Caco-2 (cell line): Measurements from ENCODE around the gene GAPDHS. TPM values are rescaled to one million over a fixed set of nuclear protein-coding genes. Genes with fewer than 3 reads are reported as not detected.

Experiments
- BruUV-seq: library from RNA; stranded (reverse); fragments of 400-500 nt; replicated peaks from 2 replicates; lab custom pipeline; 2021; lab: Mats Ljungman, UMichigan
- CTCF ChIA-PET: fragments of 300-600 bp; sonication (Branson Sonifier 250); formaldehyde crosslinking; loops from one replicate; lab custom pipeline; 2022; ENCODE audit warnings: antibody characterized with exemption; lab: Charles Lee
- POLR2A ChIA-PET: fragments of 300-600 bp; sonication (Branson Sonifier 250); formaldehyde crosslinking; loops from one replicate; lab custom pipeline; 2022; ENCODE audit warnings: antibody characterized with exemption; lab: Charles Lee
- DNase-seq, 2 experiments: peaks; one replicate each; pipeline versions ENCODE4 v3.0.0 to v3.0.0-alpha.2; 2020 to 2022
- H3K27me3 ChIP-seq: replicated peaks from 2 replicates; pipeline ENCODE4 v1.6.0; 2011; ENCODE audit warnings: low read length; ENCODE audit not compliant: control insufficient read depth, insufficient read depth
- H3K36me3 ChIP-seq: 2 replicates; pipeline ENCODE4 v1.5.1; 2011; ENCODE audit warnings: low read length; ENCODE audit not compliant: control insufficient read depth, insufficient read depth
- H3K4me1 ChIP-seq: fragments of 250-450 bp; sonication (Bioruptor Pico); 2 replicates; pipeline ENCODE4 v1.5.1; 2020; ENCODE audit warnings: mild to moderate bottlenecking
- H3K4me3 ChIP-seq: 2 replicates; pipeline ENCODE4 v1.5.1; 2011; ENCODE audit warnings: low read depth, mild to moderate bottlenecking, control low read depth, low read length
- H3K9me3 ChIP-seq: fragments of 250-450 bp; sonication (Bioruptor Pico); 2 replicates; pipeline ENCODE4 v1.5.1; 2020; ENCODE audit warnings: mild to moderate bottlenecking, moderate library complexity
- H3K27ac Mint-ChIP-seq: one replicate; pipeline ENCODE4 v1.8.0; 2022; ENCODE audit warnings: mixed read lengths; ENCODE audit not compliant: unreplicated experiment
- H3K27me3 Mint-ChIP-seq: one replicate; pipeline ENCODE4 v1.8.0; 2022; ENCODE audit warnings: mixed read lengths; ENCODE audit not compliant: insufficient read depth, unreplicated experiment
- H3K36me3 Mint-ChIP-seq: one replicate; pipeline ENCODE4 v1.8.0; 2022; ENCODE audit warnings: mild to moderate bottlenecking, mixed read lengths; ENCODE audit not compliant: insufficient read depth, unreplicated experiment
- H3K4me1 Mint-ChIP-seq: one replicate; pipeline ENCODE4 v1.8.0; 2022; ENCODE audit warnings: low read depth, mixed read lengths; ENCODE audit not compliant: unreplicated experiment
- H3K4me3 Mint-ChIP-seq: one replicate; pipeline ENCODE4 v1.8.0; 2022; ENCODE audit warnings: mild to moderate bottlenecking, moderate library complexity, mixed read lengths; ENCODE audit not compliant: unreplicated experiment
- H3K9me3 Mint-ChIP-seq: one replicate; pipeline ENCODE4 v1.8.0; 2022; ENCODE audit warnings: mixed read lengths; ENCODE audit not compliant: unreplicated experiment
- intact Hi-C: fragments of 100-400 bp; cut with micrococcal nuclease; formaldehyde crosslinking; loops from one replicate; pipeline ENCODE4 v1.10.0; 2022; ENCODE audit not compliant: unreplicated experiment
- total RNA-seq: library from RNA; stranded (reverse); gene quantifications from 2 replicates; pipeline ENCODE4 v1.2.3, GENCODE V29; 2022
- TF ChIP-seq, protein P1 (sequence below), 2 experiments: fragments of 200-600 bp in 1 of 2; IDR thresholded peaks; 1 replicate in 1 of 2; 2 replicates in 1 of 2; pipeline versions ENCODE4 v1.5.1 to v1.8.0; 2011 to 2022; ENCODE audit warnings: antibody characterized with exemption in 1 of 2, control low read depth in 1 of 2, inconsistent platforms in 1 of 2, low read depth in 1 of 2, low read length in 1 of 2, mild to moderate bottlenecking in 1 of 2, moderate library complexity in 1 of 2; ENCODE audit not compliant: insufficient read depth in 1 of 2, severe bottlenecking in 1 of 2, unreplicated experiment in 1 of 2

Gene GAPDHS
- total RNA-seq, 1 experiment from 2014 or later, result not detected

DNA sequence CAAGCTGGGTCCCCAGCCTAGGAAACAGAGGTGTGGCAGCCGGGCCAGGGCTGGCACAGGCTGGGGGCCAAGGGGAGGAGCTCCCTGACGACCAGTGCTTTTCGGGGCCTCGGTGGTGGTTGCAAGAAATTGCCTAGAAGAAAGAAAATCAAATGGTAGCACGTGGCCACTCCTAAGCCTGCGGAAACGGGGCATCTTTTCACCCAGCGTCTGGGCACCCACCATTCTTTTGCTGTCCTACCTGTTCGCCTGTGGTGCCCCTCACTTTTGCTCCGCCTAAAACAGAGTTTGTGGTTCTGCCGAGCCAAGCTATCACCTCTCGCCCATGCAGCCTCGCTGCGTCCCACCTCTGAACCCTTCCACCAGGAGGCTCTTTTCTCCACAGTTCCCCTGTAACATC lies 35.9 kb upstream of the GAPDHS start:
- Mint-ChIP-seq H3K27ac (no peak overlapping the region), H3K36me3 (peaks cover 45% of the 10 kb centered on the region), H3K4me3 (no peak overlapping the region), H3K4me1 (peaks cover 8% of the 10 kb centered on the region), H3K27me3 (no peaks in the 10 kb centered on the region), H3K9me3 (no peaks in the 10 kb centered on the region)
- Histone ChIP-seq H3K4me1 (peaks cover 8% of the 10 kb centered on the region), H3K9me3 (no peaks in the 10 kb centered on the region), H3K4me3 (no peak overlapping the region), H3K36me3 (no peaks in the 10 kb centered on the region; the same call in 1 of the 2 replicates), H3K27me3 (no peaks in the 10 kb centered on the region)
- TF ChIP-seq, protein P1, sequence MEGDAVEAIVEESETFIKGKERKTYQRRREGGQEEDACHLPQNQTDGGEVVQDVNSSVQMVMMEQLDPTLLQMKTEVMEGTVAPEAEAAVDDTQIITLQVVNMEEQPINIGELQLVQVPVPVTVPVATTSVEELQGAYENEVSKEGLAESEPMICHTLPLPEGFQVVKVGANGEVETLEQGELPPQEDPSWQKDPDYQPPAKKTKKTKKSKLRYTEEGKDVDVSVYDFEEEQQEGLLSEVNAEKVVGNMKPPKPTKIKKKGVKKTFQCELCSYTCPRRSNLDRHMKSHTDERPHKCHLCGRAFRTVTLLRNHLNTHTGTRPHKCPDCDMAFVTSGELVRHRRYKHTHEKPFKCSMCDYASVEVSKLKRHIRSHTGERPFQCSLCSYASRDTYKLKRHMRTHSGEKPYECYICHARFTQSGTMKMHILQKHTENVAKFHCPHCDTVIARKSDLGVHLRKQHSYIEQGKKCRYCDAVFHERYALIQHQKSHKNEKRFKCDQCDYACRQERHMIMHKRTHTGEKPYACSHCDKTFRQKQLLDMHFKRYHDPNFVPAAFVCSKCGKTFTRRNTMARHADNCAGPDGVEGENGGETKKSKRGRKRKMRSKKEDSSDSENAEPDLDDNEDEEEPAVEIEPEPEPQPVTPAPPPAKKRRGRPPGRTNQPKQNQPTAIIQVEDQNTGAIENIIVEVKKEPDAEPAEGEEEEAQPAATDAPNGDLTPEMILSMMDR (IDR thresholded peaks at IDR 0.05; ENCODE audit: insufficient read depth in 1 of 2, low read depth in 1 of 2, low read length in 1 of 2, severe bottlenecking in 1 of 2, unreplicated experiment in 1 of 2), result no peak
- intact Hi-C loops, result no loop called here
- CTCF ChIA-PET, result interaction anchor here (0.5 to 1.6 kb wide), 4 partner anchors 11 to 187 kb away, joined by 3 to 7 read pairs (median 4); no protein-coding TSS in a partner anchor
- DNase-seq, result no peak
- POLR2A ChIA-PET, result interaction anchor here (0.6 kb wide), 2 partner anchors 122 to 142 kb away, joined by 3 to 4 read pairs; no protein-coding TSS in a partner anchor
- BruUV-seq, result no TSS peak

DNA sequence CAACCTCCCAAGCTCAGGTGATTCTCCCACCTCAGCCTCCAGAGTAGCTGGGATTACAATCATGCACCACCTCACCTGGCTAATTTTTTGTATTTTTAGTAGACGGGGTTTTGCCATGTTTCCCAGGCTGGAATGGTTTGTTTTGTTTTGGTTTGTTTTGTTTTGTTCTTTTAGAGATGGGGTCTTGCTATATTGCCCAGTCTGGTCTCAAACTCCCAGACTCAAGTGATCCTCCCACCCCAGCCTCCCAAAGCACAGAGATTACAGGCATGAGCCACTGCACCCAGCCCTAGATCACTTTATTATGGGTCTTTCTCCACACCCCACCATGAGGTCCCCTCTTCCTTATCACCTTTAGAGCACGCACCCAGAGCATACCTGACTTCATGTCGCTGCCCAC lies 35.0 kb upstream of the GAPDHS start:
- H3K27me3 Mint-ChIP-seq, result no peaks in the 10 kb centered on the region
- POLR2A ChIA-PET, result interaction anchor here (0.6 kb wide), 1 partner anchor 122 kb away, joined by 3 read pairs; no protein-coding TSS in a partner anchor
- H3K27me3 ChIP-seq, result no peaks in the 10 kb centered on the region
- peaks cover 14% of the 10 kb centered on the region for H3K4me1 Mint-ChIP-seq
- H3K36me3 ChIP-seq, result no peaks in the 10 kb centered on the region; the same call in 1 of the 2 replicates
- H3K4me3 Mint-ChIP-seq, result no peak overlapping the region
- peaks cover 53% of the 10 kb centered on the region for H3K36me3 Mint-ChIP-seq
- CTCF ChIA-PET, result interaction anchor here (0.5 to 1.6 kb wide), 4 partner anchors 11 to 186 kb away, joined by 3 to 7 read pairs (median 4); no protein-coding TSS in a partner anchor
- no peaks in the 10 kb centered on the region for H3K9me3 Mint-ChIP-seq
- peaks cover 8% of the 10 kb centered on the region for H3K4me1 ChIP-seq
- no peak overlapping the region for H3K27ac Mint-ChIP-seq
- intact Hi-C loops, result no loop called here
- DNase-seq, result no peak
- no peak overlapping the region for H3K4me3 ChIP-seq
- TF ChIP-seq, protein P1 (IDR thresholded peaks at IDR 0.05; ENCODE audit: insufficient read depth in 1 of 2, low read depth in 1 of 2, low read length in 1 of 2, severe bottlenecking in 1 of 2, unreplicated experiment in 1 of 2), result no peak
- H3K9me3 ChIP-seq, result no peaks in the 10 kb centered on the region
- BruUV-seq, result no TSS peak

DNA sequence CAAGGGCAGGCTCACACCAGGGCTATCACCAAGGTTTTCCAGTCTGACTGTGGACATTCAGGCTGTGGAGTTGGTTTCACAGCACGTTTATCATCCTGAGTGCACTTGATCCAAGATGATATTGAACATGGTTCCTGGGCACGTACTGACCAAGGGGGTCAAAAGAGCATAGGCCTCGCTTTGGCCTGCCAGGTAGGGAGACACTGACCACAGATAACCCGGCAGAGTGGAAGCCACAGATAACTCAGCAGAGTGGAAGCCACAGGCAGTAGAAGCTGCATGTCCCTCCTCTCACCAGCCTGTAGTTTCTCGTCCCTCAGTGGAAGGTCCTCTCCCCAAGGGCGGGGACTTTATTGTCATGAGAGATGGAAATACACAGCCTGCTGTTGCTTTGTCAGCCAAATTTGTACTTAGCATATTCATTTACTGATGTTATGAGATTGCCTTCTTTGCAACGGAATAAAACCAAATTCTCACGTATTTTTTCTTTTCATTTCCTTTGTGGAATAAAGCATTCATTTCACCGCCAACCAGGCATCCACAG lies 34.2 kb upstream of the GAPDHS start:
- Histone ChIP-seq H3K4me1 (peaks cover 8% of the 10 kb centered on the region), H3K27me3 (no peaks in the 10 kb centered on the region), H3K9me3 (no peaks in the 10 kb centered on the region), H3K36me3 (peaks cover 2% of the 10 kb centered on the region), H3K4me3 (no peak overlapping the region)
- Mint-ChIP-seq H3K27me3 (no peaks in the 10 kb centered on the region), H3K4me3 (no peak overlapping the region), H3K4me1 (peaks cover 16% of the 10 kb centered on the region), H3K9me3 (no peaks in the 10 kb centered on the region), H3K27ac (no peak overlapping the region), H3K36me3 (peaks cover 59% of the 10 kb centered on the region)
- ChIA-PET POLR2A (no interaction called here), CTCF (no interaction called here)
- TF ChIP-seq, protein P1 (IDR thresholded peaks at IDR 0.05; ENCODE audit: insufficient read depth in 1 of 2, low read depth in 1 of 2, low read length in 1 of 2, severe bottlenecking in 1 of 2, unreplicated experiment in 1 of 2), result no peak
- BruUV-seq, result no TSS peak
- DNase-seq, result no peak
- intact Hi-C loops, result no loop called here
